Right ventricle myocardium inferior (tissue), 1 donor: ENCODE data around the gene RBM14. TPM values are rescaled to one million over a fixed set of nuclear protein-coding genes. Genes with fewer than 3 reads are reported as not detected.
"Not testable (repeated sequence)": the region's sequence is repeated elsewhere in the genome, so short reads cannot be mapped to it uniquely, and the experiment has no call there.

ENCODE experiments used
- ATAC-seq: fragments of 200-7000 bp; cut with Tn5 transposase; one replicate; pipeline ENCODE4 v1.9.1; 2020; ENCODE audit warnings: mild to moderate bottlenecking, moderate library complexity
- DNase-seq: peaks from one replicate; pipeline ENCODE4 v3.0.0; 2021; ENCODE audit errors: missing footprints
- intact Hi-C: fragments of 100-400 bp; cut with DNase I; formaldehyde crosslinking; loops from one replicate; pipeline ENCODE4 v1.11.0; 2022
- long read RNA-seq: library from polyadenylated mRNA; unstranded; transcript quantifications from one replicate; pipeline ENCODE4 v2.0.0, GENCODE V29; 2021
- total RNA-seq: library from RNA; stranded (reverse); fragmentation: NEBNext Ultra II Directional; extraction: Animal tissue kit (Norgen Biotek cat#: 25700); gene quantifications from one replicate; pipeline ENCODE4 v1.2.1, GENCODE V29; 2021
- donor health status: DM: no; HTN: yes; CAD: no; lungs with severe emphysema.

Gene RBM14
- total RNA-seq = 30.1 TPM
- long read RNA-seq, transcript RBM14-201 (3 exons, 2,828 nt) = major isoform, 5 of 10 reads
- long read RNA-seq, partial matches to known transcripts = 5 of 10 reads
- long read RNA-seq, other reads (novel, unspliced or antisense) = 0 of 10 reads

DNA sequence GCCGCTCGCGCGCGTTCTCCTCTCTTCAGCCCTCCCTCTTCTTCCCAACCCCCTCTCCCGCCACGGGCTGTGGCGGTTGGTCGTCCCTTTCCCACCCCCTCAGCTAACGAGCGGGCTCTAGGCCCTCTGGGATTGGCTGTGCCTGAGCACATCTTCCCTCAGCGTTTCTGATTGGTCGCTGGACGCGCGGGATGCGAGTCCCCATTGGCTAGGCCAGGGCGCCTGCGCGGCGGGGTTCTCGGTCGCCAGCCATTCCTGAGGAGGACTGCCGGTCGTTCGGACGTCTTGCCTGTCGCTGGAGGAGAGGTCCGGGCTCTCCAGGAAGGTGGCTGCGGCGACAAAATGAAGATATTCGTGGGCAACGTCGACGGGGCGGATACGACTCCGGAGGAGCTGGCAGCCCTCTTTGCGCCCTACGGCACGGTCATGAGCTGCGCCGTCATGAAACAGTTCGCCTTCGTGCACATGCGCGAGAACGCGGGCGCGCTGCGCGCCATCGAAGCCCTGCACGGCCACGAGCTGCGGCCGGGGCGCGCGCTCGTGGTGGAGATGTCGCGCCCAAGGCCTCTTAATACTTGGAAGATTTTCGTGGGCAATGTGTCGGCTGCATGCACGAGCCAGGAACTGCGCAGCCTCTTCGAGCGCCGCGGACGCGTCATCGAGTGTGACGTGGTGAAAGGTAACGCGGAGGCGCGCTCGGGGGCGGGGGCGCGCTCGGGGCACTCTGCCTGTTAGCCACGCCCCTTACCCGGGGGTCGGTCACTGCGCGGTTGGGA lies at the start of gene RBM14:
Gene RBM14, plus strand, starts transcription at position 252 of the 776 bp plus-strand sequence. Its CDS starts 91 bp downstream, at position 343.
- ATAC-seq = peak; percentile 97
- intact Hi-C loops = loop anchor here (1.0 to 2.0 kb wide), 3 partner anchors 22 to 62 kb away; partner anchors contain the start of genes CCDC87, CCS and RBM4
- DNase-seq = peak; percentile 99

GRCh38 chr11:66567787-66568123 lies 48.7 kb upstream of the RBM14 start:
- peak; percentile 11 for ATAC-seq
- intact Hi-C loops = no loop called here

DNA sequence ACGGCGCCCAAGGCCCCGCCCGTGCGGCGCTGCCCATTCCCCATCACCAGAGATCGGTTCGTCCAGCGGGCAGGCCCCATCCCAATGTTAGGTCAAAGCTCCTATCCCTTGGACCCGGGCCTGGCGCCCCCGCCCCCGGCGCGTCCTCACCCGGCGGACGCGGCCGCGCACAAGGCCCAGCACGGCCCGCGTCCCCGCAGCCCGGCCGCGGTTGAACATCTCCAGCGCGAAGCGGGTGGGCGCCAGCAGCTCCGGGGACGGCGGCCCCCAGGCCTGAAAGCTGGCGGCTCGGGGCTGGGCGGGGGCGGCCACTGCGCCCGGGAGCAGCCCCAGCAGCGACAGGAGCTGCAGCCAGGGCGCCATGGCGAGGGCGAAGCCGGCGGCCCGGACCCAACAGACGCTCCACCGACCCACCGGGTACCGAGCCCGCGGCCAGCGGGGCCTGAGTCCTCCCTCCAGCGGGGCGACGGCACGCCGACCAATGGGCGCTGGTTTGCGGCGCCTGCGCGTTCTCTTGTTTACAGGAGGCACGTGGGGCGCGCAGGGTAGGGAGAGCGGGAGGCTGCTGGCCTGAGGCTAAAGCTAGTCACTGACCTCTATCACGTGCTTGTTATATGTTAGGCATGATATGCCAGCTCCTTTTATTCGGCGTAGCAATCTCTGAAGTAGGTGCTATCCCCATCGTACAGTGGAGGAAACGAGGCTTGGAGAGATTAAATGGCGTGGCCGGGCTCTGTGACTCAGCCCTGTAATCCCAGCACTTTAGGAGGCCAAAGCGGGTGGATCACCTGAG lies 48.1 kb upstream of the RBM14 start, which contains the start of gene CTSF:
Gene CTSF, minus strand, starts transcription at position 483 of the 793 bp plus-strand sequence. Its CDS starts 120 bp downstream, at position 363.
- DNase-seq = peak; percentile 95
- ATAC-seq = peak; percentile 97
- intact Hi-C loops = no loop called here

More at GRCh38 chr11:66567787-66568123, 48.7 kb upstream of the RBM14 start:
- DNase-seq = no peak

DNA sequence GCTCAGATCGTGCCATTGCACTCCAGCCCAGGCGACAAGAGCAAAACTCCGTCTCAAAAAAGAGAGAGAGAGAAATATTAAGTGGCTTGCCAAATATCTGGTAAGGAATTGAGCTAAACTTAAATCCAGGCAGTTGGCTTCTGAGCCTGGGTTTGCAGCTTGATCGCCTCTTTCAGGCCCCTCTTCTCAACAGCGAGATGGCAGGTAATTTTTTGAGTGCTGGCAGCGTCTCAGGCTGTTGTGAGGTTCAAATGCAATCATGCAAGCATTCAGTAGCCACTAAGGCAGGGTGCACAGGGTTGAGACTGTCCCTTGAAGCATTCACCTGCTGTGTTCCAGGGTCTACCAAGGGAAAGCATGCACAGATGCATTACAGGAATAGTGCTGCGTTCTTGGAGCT lies 47.4 kb upstream of the RBM14 start:
- DNase-seq (no peak), ATAC-seq (no peak)
- intact Hi-C loops = loop anchor here (1.0 kb wide), 1 partner anchor 26 kb away; no protein-coding TSS in a partner anchor

DNA sequence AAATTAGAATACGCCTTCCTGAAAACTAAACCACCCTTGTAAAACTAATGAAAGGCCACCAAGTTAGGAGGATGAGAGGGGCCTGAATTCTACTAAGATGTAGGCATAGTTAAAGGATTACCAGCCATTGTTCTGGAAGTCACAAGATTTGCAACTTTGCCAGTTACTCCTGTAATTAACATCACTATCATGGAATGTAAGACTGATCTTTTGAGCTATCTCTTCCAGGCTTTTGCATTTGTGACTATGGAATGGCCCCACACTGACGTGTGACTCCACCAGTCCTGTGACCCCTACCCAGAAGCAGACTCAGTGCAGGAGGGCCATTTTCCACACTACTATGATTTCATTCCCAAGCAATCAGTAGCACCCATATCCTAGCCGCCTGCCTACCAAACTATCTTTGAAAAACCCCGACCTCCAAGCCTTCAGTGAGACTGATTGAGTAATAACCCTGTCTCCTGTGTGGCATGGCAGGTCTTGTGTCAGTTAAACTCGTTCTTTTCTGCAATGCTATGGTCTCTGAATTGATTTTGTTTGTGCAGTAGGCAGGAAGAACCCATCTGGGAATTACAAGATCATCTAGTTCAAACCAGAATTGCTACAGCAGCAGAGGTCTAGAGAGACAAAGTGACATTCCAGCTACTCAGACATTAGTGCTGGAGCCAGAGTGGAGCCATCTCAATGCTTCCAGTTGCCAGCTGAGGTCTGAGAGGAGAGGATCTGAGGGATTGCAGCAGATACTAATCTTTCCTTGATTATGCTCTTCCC lies 46.2 kb upstream of the RBM14 start:
- no peak for ATAC-seq
- intact Hi-C loops = no loop called here
- no peak for DNase-seq

DNA sequence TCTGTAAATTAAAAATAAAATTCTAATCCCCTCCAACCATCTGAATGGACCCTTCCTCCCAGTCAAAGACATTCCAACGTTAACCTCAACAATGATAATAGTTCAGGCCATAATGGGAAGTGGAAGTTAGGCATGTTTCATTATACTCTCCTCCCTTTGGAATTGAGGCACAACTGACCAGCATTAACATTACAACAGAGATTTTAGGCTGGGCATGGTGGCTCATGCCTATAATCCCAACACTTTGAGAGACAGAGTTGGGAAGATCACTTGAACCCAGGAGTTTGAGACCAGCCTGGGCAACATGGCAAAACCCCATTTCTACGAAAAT lies 45.6 kb upstream of the RBM14 start:
- DNase-seq (no peak), ATAC-seq (no peak)
- intact Hi-C loops = no loop called here

GRCh38 chr11:66579017-66579606 lies 37.3 kb upstream of the RBM14 start:
- ATAC-seq (peak; percentile 91), DNase-seq (peak; percentile 85)
- intact Hi-C loops = loop anchor here (1.0 kb wide), 1 partner anchor 99 kb away; no protein-coding TSS in a partner anchor

DNA sequence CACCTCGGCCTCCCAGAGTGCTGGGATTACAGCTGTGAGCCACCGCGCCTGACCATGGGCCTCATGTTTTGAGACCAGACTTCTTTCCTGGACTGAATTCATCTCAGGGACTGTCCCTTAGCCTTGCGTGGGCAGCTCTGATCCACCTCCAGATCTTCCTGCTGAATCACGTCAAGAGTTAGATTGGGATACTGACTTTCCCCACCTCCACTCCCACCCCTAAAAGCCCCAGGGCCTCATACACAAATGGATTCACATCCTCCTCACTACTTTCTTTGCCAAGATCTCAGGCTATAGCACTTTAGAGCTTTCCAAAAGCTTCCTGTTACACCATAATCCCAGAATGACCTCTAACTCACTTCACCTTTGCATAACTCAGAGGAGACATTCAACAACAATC lies 35.6 kb upstream of the RBM14 start:
- ATAC-seq (no peak), DNase-seq (no peak)
- intact Hi-C loops = no loop called here

DNA sequence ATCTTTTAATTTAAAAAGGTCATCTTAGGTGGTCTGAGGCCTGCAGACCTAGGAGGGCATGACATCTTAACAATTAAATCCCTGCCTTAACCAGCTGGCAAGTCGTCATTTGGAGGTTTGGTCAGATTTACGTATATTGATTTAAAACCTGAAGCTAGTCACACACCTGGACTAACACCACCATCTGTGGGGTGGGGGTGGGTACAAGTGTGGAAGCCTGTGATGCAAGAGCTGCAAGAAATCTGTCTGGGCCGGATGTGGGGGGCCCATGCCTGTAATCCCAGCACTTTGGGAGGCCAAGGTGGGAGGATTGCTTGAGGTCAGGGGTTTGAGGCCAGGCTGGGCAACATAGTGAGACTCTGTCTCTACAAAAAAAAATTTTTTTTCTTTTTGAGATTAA lies 35.2 kb upstream of the RBM14 start:
- intact Hi-C loops = no loop called here
- DNase-seq (no peak), ATAC-seq (no peak)

DNA sequence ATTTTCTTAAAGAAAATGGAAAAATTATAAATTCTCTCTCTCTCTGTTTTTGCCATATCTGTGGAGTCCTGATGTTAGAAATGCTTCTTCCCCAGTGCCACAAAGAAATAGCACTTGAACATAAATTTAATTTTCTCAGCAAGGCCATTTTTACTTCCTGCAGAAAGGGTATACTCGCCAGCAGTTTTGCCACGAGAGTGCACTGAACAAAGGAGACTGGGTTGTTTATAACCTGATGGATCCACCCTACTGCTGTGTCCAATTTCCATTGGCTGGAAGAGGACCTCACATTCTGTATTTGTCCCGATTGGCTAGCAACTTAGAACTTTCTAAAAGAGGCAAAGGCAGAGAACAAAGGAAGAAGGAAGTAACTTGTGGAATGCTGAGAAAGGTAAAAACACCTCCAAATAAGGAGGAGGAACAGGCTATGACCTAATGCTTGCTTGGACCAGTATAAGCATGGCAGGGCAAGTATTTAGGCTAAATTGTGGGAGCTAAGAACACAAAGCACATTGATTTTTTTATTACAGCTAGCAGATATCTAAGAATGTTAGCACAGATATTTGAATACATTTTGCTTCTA lies 33.8 kb upstream of the RBM14 start:
- ATAC-seq, DNase-seq, intact Hi-C loops: not testable (repeated sequence)

GRCh38 chr11:66585447-66585846 lies 31.0 kb upstream of the RBM14 start:
- ATAC-seq, intact Hi-C loops, DNase-seq: not testable (repeated sequence)

GRCh38 chr11:66586136-66586535 lies 30.3 kb upstream of the RBM14 start:
- intact Hi-C loops = no loop called here
- DNase-seq (no peak), ATAC-seq (no peak)

GRCh38 chr11:66589315-66589714 lies 27.1 kb upstream of the RBM14 start:
- intact Hi-C loops, ATAC-seq, DNase-seq: not testable (repeated sequence)

DNA sequence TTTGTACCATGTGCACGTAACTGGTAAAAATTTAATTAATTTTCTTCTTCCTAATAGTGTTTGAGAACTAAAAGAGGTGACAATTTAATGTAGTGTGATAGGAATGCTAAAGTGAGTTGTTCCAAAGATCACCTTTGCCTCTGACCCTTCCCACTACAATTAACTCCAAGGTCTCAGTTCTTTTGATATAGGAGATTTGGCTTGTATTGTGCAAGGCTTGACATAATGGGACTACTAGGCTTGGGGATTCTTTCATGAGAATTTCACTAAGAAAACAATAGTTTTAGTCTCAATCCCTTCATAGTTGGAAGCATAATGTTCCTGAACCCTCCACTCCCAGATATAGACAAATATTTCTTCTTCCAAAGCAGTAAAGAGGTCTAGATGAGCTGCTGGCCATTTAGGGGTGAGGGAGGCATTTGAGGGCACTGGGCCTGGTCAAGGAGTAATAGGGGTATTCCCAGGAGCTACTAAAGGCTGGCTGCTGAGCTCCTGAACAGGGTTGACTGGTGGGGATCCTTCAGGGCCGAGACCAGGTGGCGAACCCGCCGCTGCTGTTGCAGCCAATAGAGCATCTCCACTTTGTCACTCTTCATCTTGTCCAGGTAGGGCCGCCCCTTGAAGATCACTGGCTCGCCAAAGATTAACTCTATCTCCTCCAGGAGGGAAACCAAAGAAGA lies 26.3 kb upstream of the RBM14 start:
- ATAC-seq = no peak
- intact Hi-C loops = loop anchor here (5.0 kb wide), 1 partner anchor 87 kb away; the partner anchor contains the start of gene RBM4B
- no peak for DNase-seq

DNA sequence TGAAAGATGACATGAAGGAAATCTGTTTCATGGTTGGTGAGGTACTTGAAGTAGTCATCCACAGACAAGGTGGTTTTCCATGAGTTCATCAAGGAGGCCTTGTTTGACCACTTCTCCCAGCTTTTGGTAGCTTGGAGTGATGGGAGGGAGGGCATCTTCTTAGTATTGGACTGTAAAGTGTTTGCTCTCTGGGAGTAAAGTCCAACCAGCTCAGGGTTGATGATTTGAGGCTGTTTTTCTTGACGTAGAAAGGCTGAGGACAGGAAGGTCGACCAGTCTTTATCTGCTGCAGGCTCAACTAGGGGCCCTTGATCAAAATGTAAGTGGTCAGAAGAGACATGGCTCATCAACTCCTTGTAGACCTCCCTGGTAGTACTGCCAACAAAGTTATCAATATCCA lies 25.3 kb upstream of the RBM14 start:
- ATAC-seq (no peak), DNase-seq (no peak)
- intact Hi-C loops = loop anchor here (5.0 kb wide), 1 partner anchor 86 kb away; the partner anchor contains the start of gene RBM4B

DNA sequence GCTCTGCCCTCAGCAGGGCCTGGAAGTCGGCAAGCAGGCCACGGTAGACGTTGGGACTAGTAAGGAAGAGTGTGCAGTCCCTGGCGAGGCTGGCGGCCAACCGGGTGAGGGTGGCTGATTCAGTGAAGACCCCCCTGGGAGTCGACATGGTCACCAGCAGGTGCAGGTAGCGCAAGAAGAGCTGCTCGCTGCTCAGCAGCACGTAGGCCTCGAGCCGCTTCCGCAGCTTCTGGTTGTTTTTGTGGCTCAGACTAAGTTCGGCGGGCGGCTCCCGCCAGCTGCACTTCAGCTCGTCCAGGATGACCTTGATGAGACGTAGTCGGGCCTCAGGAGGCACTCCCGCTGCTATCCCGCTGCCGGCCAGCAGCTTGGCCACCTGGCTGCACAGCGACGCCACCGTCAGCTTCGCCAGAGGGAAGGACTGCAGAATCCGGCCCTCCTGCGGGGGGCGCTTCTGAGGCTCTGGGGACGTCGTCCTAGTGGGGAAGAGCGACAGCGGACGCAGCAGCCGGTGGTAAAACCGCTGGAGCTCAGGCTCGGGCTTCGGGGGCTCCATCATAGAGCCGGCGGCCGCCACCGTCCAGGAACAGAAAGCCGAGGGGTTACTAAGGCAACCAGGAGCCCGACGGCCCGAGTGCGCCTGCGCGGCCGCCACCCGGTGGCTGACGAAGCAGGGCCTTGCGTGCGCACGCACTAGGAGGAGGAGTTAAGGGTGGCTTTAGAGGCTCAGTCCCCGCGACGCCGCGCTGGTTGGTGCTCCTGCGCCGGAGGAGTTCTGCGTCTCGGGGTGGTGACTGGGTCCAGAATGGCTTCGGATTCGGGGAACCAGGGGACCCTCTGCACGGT lies 23.8 kb upstream of the RBM14 start, which contains the start of the genes CCDC87 and CCS:
Gene CCDC87, minus strand, starts transcription at position 607 of the 846 bp plus-strand sequence. Its CDS starts 48 bp downstream, at position 559.
Gene CCS, plus strand, starts transcription at position 729 of the 846 bp plus-strand sequence. Its CDS starts 77 bp downstream, at position 806.
- peak; percentile 100 for DNase-seq
- ATAC-seq = peak; percentile 95
- intact Hi-C loops = loop anchor here (2.0 to 5.0 kb wide), 2 partner anchors 24 to 85 kb away; partner anchors contain the start of genes RBM14 and RBM4B
